Measurements from ENCODE around the gene NRG3. TPM values are rescaled to one million over a fixed set of nuclear protein-coding genes. Genes with fewer than 3 reads are reported as not detected.

Gene NRG3
- total and polyA plus RNA-seq, 2 of the 8 experiments (the other 6 are each of a cell fraction or from before 2014, with no cell fraction given), result 4.2 to 5.0 TPM

GRCh38 chr10:81848514-81848913 lies 26.5 kb upstream of the NRG3 start:
- Histone ChIP-seq H3K27ac (ENCODE audit: low read depth, low read length) (no peak overlapping the region), H2AFZ (ENCODE audit: low read length) (no peak overlapping the region; the same call in 1 of the 2 replicates)
- TF ChIP-seq RAD21 (IDR thresholded peaks at IDR 0.05 in 1 of 2, conservative IDR thresholded peaks at IDR 0.05 in 1 of 2; ENCODE audit: low read depth in 2 of 2, low read length in 2 of 2), result no peak
- TF ChIP-seq SP2 (IDR thresholded peaks at IDR 0.05; ENCODE audit: low read length), result no peak
- TF ChIP-seq CBX5 (IDR thresholded peaks at IDR 0.05; ENCODE audit: low read depth, low read length), result no peak
- TF ChIP-seq GTF2F1 (IDR thresholded peaks at IDR 0.05; ENCODE audit: borderline replicate concordance, low read depth, low read length), result no peak
- no peak for TF ChIP-seq RNF2 (IDR thresholded peaks at IDR 0.05; ENCODE audit: borderline replicate concordance, low read depth, low read length, missing control alignments, poor library complexity, severe bottlenecking)
- no peak for TF ChIP-seq JUN (IDR thresholded peaks at IDR 0.05; ENCODE audit: low read depth, low read length)
- TF ChIP-seq NANOG (IDR thresholded peaks at IDR 0.05; ENCODE audit: insufficient read depth, low read depth, low read length, poor library complexity, severe bottlenecking), result no peak
- no peak for TF ChIP-seq BCL11A (IDR thresholded peaks at IDR 0.05; ENCODE audit: low read depth in 2 of 2, low read length in 2 of 2)
- TF ChIP-seq KDM5A (IDR thresholded peaks at IDR 0.05; ENCODE audit: low read length), result no peak
- no peak for TF ChIP-seq SP1 (IDR thresholded peaks at IDR 0.05; ENCODE audit: low read depth, low read length)
- no peak for TF ChIP-seq E2F6 (IDR thresholded peaks at IDR 0.05)
- no peak for TF ChIP-seq GABPA (IDR thresholded peaks at IDR 0.05; ENCODE audit: borderline replicate concordance, insufficient read depth, low read length)
- no peak for TF ChIP-seq CHD2 (IDR thresholded peaks at IDR 0.05; ENCODE audit: low read length)

More at GRCh38 chr10:81848514-81848913, 26.5 kb upstream of the NRG3 start:
- Histone ChIP-seq H3K79me2 (ENCODE audit: control insufficient read depth in 1 of 2, insufficient read depth in 2 of 2, low read length in 2 of 2) (no peaks in the 10 kb centered on the region), H2BK5ac (ENCODE audit: low read depth, low read length) (no peak overlapping the region), H3K4ac (replicated peaks; ENCODE audit: insufficient read length, low read depth, low read length) (no peak overlapping the region), H3K9ac (replicated peaks in 1 of 4; ENCODE audit: extremely low read depth in 1 of 4, low read depth in 3 of 4, low read length in 3 of 4) (no peak overlapping the region), H2BK20ac (ENCODE audit: low read length) (no peak overlapping the region), H2BK12ac (ENCODE audit: low read depth, low read length) (no peak overlapping the region; the same call in 1 of the 2 replicates), H3K23ac (ENCODE audit: insufficient read length) (no peak overlapping the region), H2AK5ac (ENCODE audit: low read depth, low read length) (no peak overlapping the region), H2BK15ac (ENCODE audit: low read length) (no peak overlapping the region), H3K4me3 (ENCODE audit: extremely low read depth in 1 of 4, insufficient read depth in 2 of 4, low read depth in 3 of 4, low read length in 4 of 4) (no peak overlapping the region), H4K20me1 (replicated peaks in 1 of 2; ENCODE audit: control insufficient read depth in 1 of 2, insufficient read depth in 2 of 2, low read length in 2 of 2) (no peaks in the 10 kb centered on the region), H3K14ac (ENCODE audit: insufficient read length) (no peak overlapping the region), H3K36me3 (ENCODE audit: control insufficient read depth in 2 of 4, insufficient read depth in 4 of 4, low read length in 3 of 4) (no peaks in the 10 kb centered on the region), H4K5ac (ENCODE audit: insufficient read length, low read depth, low read length) (no peak overlapping the region), H2BK120ac (replicated peaks; ENCODE audit: low read depth, low read length) (no peak overlapping the region), H3K18ac (ENCODE audit: extremely low read depth, low read length) (no peak overlapping the region; the same call in 1 of the 2 replicates), H3K56ac (replicated peaks; ENCODE audit: insufficient read length, low read depth, low read length) (no peak overlapping the region), H3K79me1 (ENCODE audit: low read depth, low read length) (no peaks in the 10 kb centered on the region), H4K8ac (ENCODE audit: extremely low read depth, insufficient read depth, low read length) (no peak overlapping the region), H3K4me2 (ENCODE audit: insufficient read depth in 1 of 2, low read depth in 2 of 2, low read length in 2 of 2) (no peak overlapping the region), H3K4me1 (replicated peaks in 1 of 4; ENCODE audit: control insufficient read depth in 3 of 4, insufficient read depth in 4 of 4, low read length in 3 of 4) (peaks cover 0 to 10% (median 5%) of the 10 kb centered on the region in 4 experiments; a peak in 4 of 7 replicates), H3K27me3 (replicated peaks in 1 of 4; ENCODE audit: control insufficient read depth in 3 of 4, extremely low read depth in 1 of 4, insufficient read depth in 3 of 4, low read length in 3 of 4) (no peaks in the 10 kb centered on the region), H3K23me2 (ENCODE audit: low read depth, low read length) (no peaks in the 10 kb centered on the region), H4K91ac (replicated peaks; ENCODE audit: insufficient read length, low read length) (no peak overlapping the region), H3K9me3 (ENCODE audit: insufficient read depth in 2 of 2, low read depth in 1 of 2, low read length in 1 of 2) (no peaks in the 10 kb centered on the region)
- 53% methylated on average over 4 of the region's 4 CpGs; no CpG with 5 or more reads in 1 of the 2 experiments for WGBS, 2 experiments (ENCODE audit: extremely low coverage in 1 of 2, insufficient coverage in 1 of 2, insufficient read length in 1 of 2, insufficient replicate concordance in 2 of 2, low coverage in 1 of 2, low lambda C conversion rate in 2 of 2, missing lambda C conversion rate in 1 of 2)
- no peak for DNase-seq (ENCODE audit: low read depth in 1 of 2, low spot score in 2 of 2)
- CTCF ChIA-PET (ENCODE audit: partially characterized antibody), result interaction anchor here (0.6 to 1.2 kb wide), 4 partner anchors 10 to 671 kb away, joined by 3 read pairs; no protein-coding TSS in a partner anchor
- no peak for FAIRE-seq
- POLR2A ChIA-PET (ENCODE audit: partially characterized antibody), result no interaction called here
